SK-N-SH treated with all-trans-retinoic acid at 6 μM for 48 hours (cell line): ENCODE results near the gene ASCC1.

Source experiments
- BACH2 ChIP-seq: fragments of 250-450 bp; sonication (Bioruptor Pico); IDR thresholded peaks from 2 replicates; pipeline ENCODE4 v1.9.0; 2021; ENCODE audit warnings: mild to moderate bottlenecking, borderline replicate concordance
- ISL1 ChIP-seq: fragments of 250-450 bp; sonication (Bioruptor Pico); IDR thresholded peaks from 2 replicates; pipeline ENCODE4 v2.1.2; 2022; ENCODE audit warnings: mild to moderate bottlenecking, moderate library complexity
- OSR1 ChIP-seq: fragments of 250-450 bp; sonication (Bioruptor Pico); IDR thresholded peaks from 2 replicates; pipeline ENCODE4 v1.8.0; 2022; ENCODE audit warnings: moderate library complexity, mild to moderate bottlenecking, inconsistent platforms
- PPARA ChIP-seq: fragments of 250-450 bp; sonication (Bioruptor Pico); IDR thresholded peaks from 2 replicates; pipeline ENCODE4 v1.5.0; 2020; ENCODE audit warnings: mild to moderate bottlenecking, borderline replicate concordance
- SNAI2 ChIP-seq: fragments of 250-450 bp; sonication (Bioruptor Pico); IDR thresholded peaks from 2 replicates; pipeline ENCODE4 v1.5.0; 2020; ENCODE audit warnings: mild to moderate bottlenecking, moderate library complexity
- ZC3H10 ChIP-seq: fragments of 250-450 bp; sonication (Bioruptor Pico); IDR thresholded peaks from 2 replicates; pipeline ENCODE4 v1.5.1; 2021; ENCODE audit warnings: mild to moderate bottlenecking, moderate library complexity
- ZFP3 ChIP-seq: fragments of 250-450 bp; sonication (Bioruptor Pico); IDR thresholded peaks from 2 replicates; pipeline ENCODE4 v1.5.0; 2020; ENCODE audit warnings: mild to moderate bottlenecking, moderate library complexity
- ZFP30 ChIP-seq: fragments of 450-650 bp; formaldehyde crosslinking; IDR thresholded peaks from 2 replicates; pipeline ENCODE4 v1.5.0; 2022; ENCODE audit warnings: mild to moderate bottlenecking, moderate library complexity
- ZNF565 ChIP-seq: fragments of 450-650 bp; formaldehyde crosslinking; conservative IDR thresholded peaks from 2 replicates; pipeline ENCODE4 v1.5.0; 2020; ENCODE audit warnings: low read depth, mild to moderate bottlenecking, moderate library complexity
- ZNF70 ChIP-seq: fragments of 450-650 bp; formaldehyde crosslinking; IDR thresholded peaks from 2 replicates; pipeline ENCODE4 v1.5.0; 2020; ENCODE audit warnings: mild to moderate bottlenecking, moderate library complexity
- TF ChIP-seq, protein P1 (sequence below): fragments of 250-450 bp; sonication (Bioruptor Pico); IDR thresholded peaks from 2 replicates; pipeline ENCODE4 v1.8.0; 2020; ENCODE audit warnings: mild to moderate bottlenecking, moderate library complexity, borderline replicate concordance
- TF ChIP-seq, protein P2 (sequence below): fragments of 250-450 bp; sonication (Bioruptor Pico); IDR thresholded peaks from 2 replicates; pipeline ENCODE4 v1.8.0; 2021; ENCODE audit warnings: low read depth, mild to moderate bottlenecking, moderate library complexity, borderline replicate concordance
- TF ChIP-seq, protein P3 (sequence below): fragments of 250-450 bp; sonication (Bioruptor Pico); IDR thresholded peaks from 2 replicates; pipeline ENCODE4 v1.5.1; 2021; ENCODE audit warnings: mild to moderate bottlenecking, moderate library complexity

DNA sequence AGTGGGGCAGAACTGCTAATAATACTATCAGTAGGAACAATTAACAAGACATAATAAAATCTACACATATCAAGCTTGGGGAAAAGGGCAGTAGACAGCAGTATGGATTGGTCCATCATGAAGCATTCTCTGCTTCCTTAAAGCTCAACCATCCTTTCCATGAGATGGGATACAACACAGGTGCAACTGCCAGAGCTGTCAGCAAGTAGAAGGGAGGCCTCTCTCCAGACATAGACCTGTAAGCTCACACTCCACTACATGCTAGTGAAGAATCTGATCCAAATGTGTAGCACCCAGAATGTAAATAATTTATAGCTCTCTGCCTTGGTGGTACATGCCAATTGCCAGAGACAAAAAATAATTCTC lies 41.8 kb downstream of the ASCC1 start:
- TF ChIP-seq ZFP3 (CRISPR knock-in tag) (peak; percentile 14; the same call in 1 of the 2 replicates), ZC3H10 (no peak), ZFP30 (no peak), BACH2 (CRISPR knock-in tag) (no peak), PPARA (no peak), ISL1 (CRISPR knock-in tag) (no peak), SNAI2 (CRISPR knock-in tag) (peak; percentile 29; the same call in 1 of the 2 replicates), ZNF565 (CRISPR knock-in tag) (no peak), ZNF70 (CRISPR knock-in tag) (no peak), OSR1 (CRISPR knock-in tag) (no peak)
- TF ChIP-seq, protein P1, sequence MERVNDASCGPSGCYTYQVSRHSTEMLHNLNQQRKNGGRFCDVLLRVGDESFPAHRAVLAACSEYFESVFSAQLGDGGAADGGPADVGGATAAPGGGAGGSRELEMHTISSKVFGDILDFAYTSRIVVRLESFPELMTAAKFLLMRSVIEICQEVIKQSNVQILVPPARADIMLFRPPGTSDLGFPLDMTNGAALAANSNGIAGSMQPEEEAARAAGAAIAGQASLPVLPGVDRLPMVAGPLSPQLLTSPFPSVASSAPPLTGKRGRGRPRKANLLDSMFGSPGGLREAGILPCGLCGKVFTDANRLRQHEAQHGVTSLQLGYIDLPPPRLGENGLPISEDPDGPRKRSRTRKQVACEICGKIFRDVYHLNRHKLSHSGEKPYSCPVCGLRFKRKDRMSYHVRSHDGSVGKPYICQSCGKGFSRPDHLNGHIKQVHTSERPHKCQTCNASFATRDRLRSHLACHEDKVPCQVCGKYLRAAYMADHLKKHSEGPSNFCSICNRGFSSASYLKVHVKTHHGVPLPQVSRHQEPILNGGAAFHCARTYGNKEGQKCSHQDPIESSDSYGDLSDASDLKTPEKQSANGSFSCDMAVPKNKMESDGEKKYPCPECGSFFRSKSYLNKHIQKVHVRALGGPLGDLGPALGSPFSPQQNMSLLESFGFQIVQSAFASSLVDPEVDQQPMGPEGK (CRISPR knock-in tag), result no peak
- TF ChIP-seq, protein P2, sequence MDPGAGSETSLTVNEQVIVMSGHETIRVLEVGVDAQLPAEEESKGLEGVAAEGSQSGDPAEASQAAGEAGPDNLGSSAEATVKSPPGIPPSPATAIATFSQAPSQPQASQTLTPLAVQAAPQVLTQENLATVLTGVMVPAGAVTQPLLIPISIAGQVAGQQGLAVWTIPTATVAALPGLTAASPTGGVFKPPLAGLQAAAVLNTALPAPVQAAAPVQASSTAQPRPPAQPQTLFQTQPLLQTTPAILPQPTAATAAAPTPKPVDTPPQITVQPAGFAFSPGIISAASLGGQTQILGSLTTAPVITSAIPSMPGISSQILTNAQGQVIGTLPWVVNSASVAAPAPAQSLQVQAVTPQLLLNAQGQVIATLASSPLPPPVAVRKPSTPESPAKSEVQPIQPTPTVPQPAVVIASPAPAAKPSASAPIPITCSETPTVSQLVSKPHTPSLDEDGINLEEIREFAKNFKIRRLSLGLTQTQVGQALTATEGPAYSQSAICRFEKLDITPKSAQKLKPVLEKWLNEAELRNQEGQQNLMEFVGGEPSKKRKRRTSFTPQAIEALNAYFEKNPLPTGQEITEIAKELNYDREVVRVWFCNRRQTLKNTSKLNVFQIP, result no peak
- TF ChIP-seq, protein P3, sequence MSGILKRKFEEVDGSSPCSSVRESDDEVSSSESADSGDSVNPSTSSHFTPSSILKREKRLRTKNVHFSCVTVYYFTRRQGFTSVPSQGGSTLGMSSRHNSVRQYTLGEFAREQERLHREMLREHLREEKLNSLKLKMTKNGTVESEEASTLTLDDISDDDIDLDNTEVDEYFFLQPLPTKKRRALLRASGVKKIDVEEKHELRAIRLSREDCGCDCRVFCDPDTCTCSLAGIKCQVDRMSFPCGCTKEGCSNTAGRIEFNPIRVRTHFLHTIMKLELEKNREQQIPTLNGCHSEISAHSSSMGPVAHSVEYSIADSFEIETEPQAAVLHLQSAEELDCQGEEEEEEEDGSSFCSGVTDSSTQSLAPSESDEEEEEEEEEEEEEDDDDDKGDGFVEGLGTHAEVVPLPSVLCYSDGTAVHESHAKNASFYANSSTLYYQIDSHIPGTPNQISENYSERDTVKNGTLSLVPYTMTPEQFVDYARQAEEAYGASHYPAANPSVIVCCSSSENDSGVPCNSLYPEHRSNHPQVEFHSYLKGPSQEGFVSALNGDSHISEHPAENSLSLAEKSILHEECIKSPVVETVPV (CRISPR knock-in tag), result no peak
